Measurements from ENCODE around the gene ZNF226. TPM values are rescaled to one million over a fixed set of nuclear protein-coding genes. Genes with fewer than 3 reads are reported as not detected.
"Not testable (repeated sequence)": the region's sequence is repeated elsewhere in the genome, so short reads cannot be mapped to it uniquely, and the experiment has no call there.

Gene ZNF226
- total RNA-seq, 1 experiment from 2014 or later, result 15.3 TPM

GRCh38 chr19:44212866-44213346 is 48.0 kb downstream of the ZNF226 start:
- Histone ChIP-seq H4K20me1 (ENCODE audit: control insufficient read depth, insufficient read depth, insufficient read length) (no peaks in the 10 kb centered on the region), H2AK5ac (ENCODE audit: insufficient read length, low read length) (no peak overlapping the region), H4K8ac (replicated peaks; ENCODE audit: insufficient read length, low read depth, low read length) (no peak overlapping the region), H3K18ac (ENCODE audit: insufficient read length, low read depth, low read length) (no peak overlapping the region), H3T11ph (ENCODE audit: low read length) (no peak overlapping the region), H3K4me1 (ENCODE audit: insufficient read depth, low read length) (no peaks in the 10 kb centered on the region), H3K27ac (ENCODE audit: insufficient read length, low read depth, low read length) (peak overlapping the region; percentile 15), H3K4ac (ENCODE audit: low read depth, low read length) (no peak overlapping the region), H4K91ac (ENCODE audit: insufficient read length, low read depth, low read length) (no peak overlapping the region), H3K9ac (ENCODE audit: extremely low read depth, insufficient read length, low read length) (peak overlapping the region; percentile 65), H2BK12ac (ENCODE audit: insufficient read length, low read depth, low read length) (no peak overlapping the region), H4K5ac (ENCODE audit: insufficient read length, low read depth, low read length) (no peak overlapping the region), H3K4me2 (ENCODE audit: insufficient read depth, insufficient read length, low read length) (peak overlapping the region; percentile 91), H3K79me2 (ENCODE audit: insufficient read depth, low read length) (no peaks in the 10 kb centered on the region), H3K79me1 (ENCODE audit: insufficient read depth, low read depth, low read length, poor library complexity, severe bottlenecking) (no peaks in the 10 kb centered on the region), H2BK20ac (ENCODE audit: low read depth, low read length, poor library complexity, severe bottlenecking) (no peak overlapping the region), H2BK120ac (ENCODE audit: low read depth, low read length, poor library complexity, severe bottlenecking) (no peak overlapping the region), H2BK5ac (ENCODE audit: insufficient read length, low read length) (no peak overlapping the region), H2AFZ (ENCODE audit: low read length) (no peak overlapping the region), H3K14ac (ENCODE audit: insufficient read depth, low read length) (no peak overlapping the region), H2BK15ac (ENCODE audit: low read depth, low read length) (no peak overlapping the region), H3K27me3 (ENCODE audit: insufficient read depth, low read length) (no peaks in the 10 kb centered on the region; the same call in 1 of the 2 replicates), H3K9me3 (ENCODE audit: control insufficient read depth, low read depth, low read length) (no peaks in the 10 kb centered on the region), H3K56ac (ENCODE audit: insufficient read length, low read depth, low read length) (no peak overlapping the region), H3K23me2 (ENCODE audit: insufficient read length, low read depth, low read length, poor library complexity, severe bottlenecking) (no peaks in the 10 kb centered on the region), H3K23ac (ENCODE audit: insufficient read length, low read depth, low read length) (no peak overlapping the region)
- H3K36me3 Mint-ChIP-seq (ENCODE audit: insufficient read depth in 1 of 3, low read depth in 3 of 3), result peaks cover 26 to 30% (median 27%) of the 10 kb centered on the region in 3 experiments
- no CpG with 5 or more reads among the region's 15 CpGs for WGBS (ENCODE audit: extremely low coverage, insufficient read length, low lambda C conversion rate)
- H3K9me3 Mint-ChIP-seq, result peaks cover 0 to 9% of the 10 kb centered on the region in 2 experiments; a peak in 3 of 5 replicates
- H3K4me3 Mint-ChIP-seq, result peak overlapping the region; percentile 83 to 94
- peaks cover 8 to 11% of the 10 kb centered on the region in 2 experiments for H3K4me1 Mint-ChIP-seq
- peaks cover 4% of the 10 kb centered on the region; the same call in 1 of the 2 replicates for H3K27me3 Mint-ChIP-seq (ENCODE audit: low read depth)
- no peak for TF ChIP-seq CTCF (conservative IDR thresholded peaks at IDR 0.05)
- peak overlapping the region; percentile 81 to 94 (median 93) for H3K27ac Mint-ChIP-seq
- DNase-seq, result no peak

GRCh38 chr19:44219926-44220325 is 55.0 kb downstream of the ZNF226 start:
- not testable (repeated sequence) for H3K4me2 ChIP-seq (ENCODE audit: insufficient read depth, insufficient read length, low read length); H2BK120ac ChIP-seq (ENCODE audit: low read depth, low read length, poor library complexity, severe bottlenecking); H3K27me3 ChIP-seq (ENCODE audit: insufficient read depth, low read length); H3K79me2 ChIP-seq (ENCODE audit: insufficient read depth, low read length); H3K9me3 ChIP-seq (ENCODE audit: control insufficient read depth, low read depth, low read length); H4K5ac ChIP-seq (ENCODE audit: insufficient read length, low read depth, low read length); H3K4me1 ChIP-seq (ENCODE audit: insufficient read depth, low read length); H2BK20ac ChIP-seq (ENCODE audit: low read depth, low read length, poor library complexity, severe bottlenecking); H3K23me2 ChIP-seq (ENCODE audit: insufficient read length, low read depth, low read length, poor library complexity, severe bottlenecking); H3K79me1 ChIP-seq (ENCODE audit: insufficient read depth, low read depth, low read length, poor library complexity, severe bottlenecking); H2AFZ ChIP-seq (ENCODE audit: low read length); H3K18ac ChIP-seq (ENCODE audit: insufficient read length, low read depth, low read length); H3K4me3 Mint-ChIP-seq; H2BK15ac ChIP-seq (ENCODE audit: low read depth, low read length); H2AK5ac ChIP-seq (ENCODE audit: insufficient read length, low read length); H3K23ac ChIP-seq (ENCODE audit: insufficient read length, low read depth, low read length); H3K9ac ChIP-seq (ENCODE audit: extremely low read depth, insufficient read length, low read length); H3K27ac Mint-ChIP-seq; H4K8ac ChIP-seq (replicated peaks; ENCODE audit: insufficient read length, low read depth, low read length); H3K56ac ChIP-seq (ENCODE audit: insufficient read length, low read depth, low read length); H3K27me3 Mint-ChIP-seq (ENCODE audit: low read depth); DNase-seq; H2BK5ac ChIP-seq (ENCODE audit: insufficient read length, low read length); H3K27ac ChIP-seq (ENCODE audit: insufficient read length, low read depth, low read length); H4K20me1 ChIP-seq (ENCODE audit: control insufficient read depth, insufficient read depth, insufficient read length); H3K4me1 Mint-ChIP-seq; H3K4ac ChIP-seq (ENCODE audit: low read depth, low read length); H3K14ac ChIP-seq (ENCODE audit: insufficient read depth, low read length); H2BK12ac ChIP-seq (ENCODE audit: insufficient read length, low read depth, low read length); H3T11ph ChIP-seq (ENCODE audit: low read length); H4K91ac ChIP-seq (ENCODE audit: insufficient read length, low read depth, low read length)
- no CpG with 5 or more reads among the region's 3 CpGs for WGBS (ENCODE audit: extremely low coverage, insufficient read length, low lambda C conversion rate)
- Mint-ChIP-seq H3K9me3 (peaks cover 21 to 33% of the 10 kb centered on the region in 2 experiments), H3K36me3 (ENCODE audit: insufficient read depth in 1 of 3, low read depth in 3 of 3) (peaks cover 51 to 62% (median 60%) of the 10 kb centered on the region in 3 experiments)

All from H9 (cell line).